ENCODE results near the gene PLXDC2.

Gene PLXDC2

DNA sequence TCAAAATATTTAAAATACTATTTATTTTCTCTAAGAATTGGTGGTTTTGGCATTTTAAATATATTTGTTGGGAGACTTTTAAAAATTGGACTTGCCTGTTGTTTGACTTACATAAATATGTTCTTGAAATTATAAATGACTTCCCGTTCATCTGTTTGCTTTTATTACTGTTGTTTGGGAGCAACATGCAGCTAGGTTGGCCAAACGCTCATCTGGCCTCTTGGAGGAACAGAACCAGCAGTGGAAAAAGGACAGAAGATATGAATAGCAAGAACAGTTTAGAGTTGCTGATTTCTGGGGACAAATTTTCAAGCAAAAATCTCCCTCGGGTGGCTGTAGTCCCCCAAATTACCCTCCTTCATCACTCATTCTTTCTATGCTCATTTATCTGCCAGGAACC, 41.6 kb downstream of the PLXDC2 start:
- no peak for DNase-seq (ENCODE audit: low spot score)

DNA sequence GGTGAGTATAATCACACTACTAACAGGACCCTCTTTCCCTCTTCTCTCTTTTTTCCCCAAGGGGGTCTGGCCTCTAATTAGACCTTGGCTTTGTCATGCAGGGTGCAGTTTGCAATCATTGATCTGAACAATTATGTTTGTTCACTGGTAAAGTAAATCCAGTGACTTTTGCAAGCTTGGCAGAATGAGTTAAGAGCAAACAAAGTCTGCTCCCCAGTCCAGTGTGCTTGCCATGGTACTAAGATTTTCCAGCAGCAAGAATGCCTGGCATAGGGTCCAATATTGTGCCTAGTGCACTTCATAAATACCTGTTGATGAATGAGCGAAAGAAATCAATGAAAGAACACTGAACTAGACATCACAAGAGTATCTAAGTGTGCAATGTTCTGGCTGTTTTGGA, 43.9 kb downstream of the PLXDC2 start:
- no peak for DNase-seq (ENCODE audit: low spot score)

DNA sequence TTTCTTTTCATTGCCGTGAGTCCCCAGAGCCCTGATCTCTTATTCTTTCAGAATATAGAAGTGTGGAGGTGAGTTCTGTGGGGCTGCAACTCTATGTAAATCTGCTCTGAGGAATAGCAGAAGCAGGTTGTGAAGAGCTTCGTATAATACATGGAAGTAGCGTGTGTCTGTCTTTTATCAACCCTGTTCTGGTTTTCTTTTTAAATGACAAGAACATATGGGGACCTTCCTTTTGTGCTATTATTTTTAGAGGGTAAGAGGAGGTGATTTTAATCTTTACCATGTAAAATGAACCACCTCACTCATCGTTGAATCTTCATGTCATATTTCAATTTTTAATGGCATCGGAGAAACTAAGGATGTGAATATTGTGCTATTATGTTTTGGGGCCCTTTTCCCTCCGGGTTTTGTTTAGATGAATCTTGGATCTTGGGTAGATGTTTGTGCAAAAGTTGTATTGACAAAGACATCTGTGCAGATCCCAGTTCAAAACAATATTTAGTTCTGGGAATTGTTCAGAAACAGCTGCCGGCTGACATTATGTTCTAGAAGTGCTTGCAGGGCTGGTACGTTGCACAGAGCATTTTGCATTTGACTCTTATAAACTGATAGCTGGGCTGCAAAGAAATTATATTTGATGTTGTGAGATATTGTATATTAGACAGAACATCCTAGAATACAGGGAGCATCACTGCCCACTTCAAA, 46.7 kb downstream of the PLXDC2 start:
- DNase-seq (ENCODE audit: low spot score) = no peak

DNA sequence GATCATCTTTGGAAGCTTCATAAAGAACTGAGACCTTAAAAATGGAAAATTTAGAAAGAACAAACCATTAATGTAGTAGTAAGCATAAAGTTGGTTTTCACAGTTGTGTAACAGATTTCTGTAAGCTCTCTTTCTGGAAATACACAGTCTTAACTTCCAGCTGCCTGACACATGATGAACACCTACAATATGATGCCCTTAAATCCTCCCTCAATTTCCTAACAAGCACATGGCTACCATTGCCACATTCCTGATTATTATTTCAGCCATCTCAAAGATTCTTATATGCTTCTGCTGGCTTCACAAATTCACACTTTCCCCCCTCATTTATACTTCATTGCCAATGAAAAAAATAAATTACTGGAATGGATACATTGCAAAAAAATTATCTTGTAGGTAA, 49.4 kb downstream of the PLXDC2 start:
- DNase-seq (ENCODE audit: low spot score) = no peak

DNA sequence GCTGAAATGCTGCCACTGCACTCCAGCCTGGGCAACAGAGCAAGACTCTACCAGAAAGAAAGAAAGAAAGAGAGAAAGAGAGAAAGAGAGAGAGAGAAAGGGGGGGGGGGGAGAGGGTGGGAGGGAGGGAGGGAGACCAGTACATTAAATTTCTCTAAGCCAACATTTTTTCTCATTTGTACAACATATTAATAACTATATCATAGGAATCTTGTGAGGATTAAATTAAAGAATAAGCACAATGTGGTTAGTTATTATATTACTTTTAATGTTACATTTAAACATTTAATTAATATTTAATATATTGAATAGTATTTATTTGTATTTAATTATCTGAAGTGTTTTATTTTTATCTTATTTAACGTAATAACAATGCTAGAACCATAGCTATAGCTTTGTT, 53.1 kb downstream of the PLXDC2 start:
- no peak for DNase-seq (ENCODE audit: low spot score)

DNA sequence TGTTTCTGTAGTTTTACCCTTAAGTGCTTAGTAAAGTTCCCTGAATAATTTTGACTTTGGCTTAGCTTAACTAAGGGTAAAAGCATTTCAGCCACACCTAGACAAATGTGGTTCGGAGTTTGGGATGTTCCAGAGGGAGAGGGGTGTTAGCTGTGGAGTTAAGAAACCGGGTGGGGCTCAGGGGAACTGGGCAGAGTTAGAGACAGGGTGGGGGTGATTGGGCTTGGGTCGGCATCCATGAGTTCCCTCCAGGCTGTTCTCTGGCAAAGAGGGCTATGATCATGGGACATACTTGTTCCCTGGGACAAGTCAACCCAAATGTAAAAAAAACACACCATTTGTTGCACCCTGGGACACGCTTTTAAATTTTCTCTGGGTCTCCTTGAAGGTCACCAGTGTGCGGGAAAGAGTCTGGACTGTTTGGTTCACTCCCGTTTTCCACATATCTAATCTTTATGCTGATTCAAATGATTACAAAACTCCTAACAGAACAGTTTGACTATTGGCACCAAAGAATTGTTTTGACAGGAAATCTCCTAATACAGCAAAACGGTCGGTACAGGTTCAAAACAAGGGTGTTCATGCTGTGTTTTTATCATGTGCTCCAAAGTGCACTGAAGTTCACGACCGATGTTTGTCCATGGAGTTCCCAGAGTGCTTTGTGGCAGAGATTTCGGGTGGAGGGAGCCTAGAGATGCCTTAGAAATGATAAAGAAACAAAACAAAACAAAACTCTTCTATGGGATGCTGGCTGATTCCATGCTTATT, 56.5 kb downstream of the PLXDC2 start:
- DNase-seq (ENCODE audit: low spot score) = no peak

DNA sequence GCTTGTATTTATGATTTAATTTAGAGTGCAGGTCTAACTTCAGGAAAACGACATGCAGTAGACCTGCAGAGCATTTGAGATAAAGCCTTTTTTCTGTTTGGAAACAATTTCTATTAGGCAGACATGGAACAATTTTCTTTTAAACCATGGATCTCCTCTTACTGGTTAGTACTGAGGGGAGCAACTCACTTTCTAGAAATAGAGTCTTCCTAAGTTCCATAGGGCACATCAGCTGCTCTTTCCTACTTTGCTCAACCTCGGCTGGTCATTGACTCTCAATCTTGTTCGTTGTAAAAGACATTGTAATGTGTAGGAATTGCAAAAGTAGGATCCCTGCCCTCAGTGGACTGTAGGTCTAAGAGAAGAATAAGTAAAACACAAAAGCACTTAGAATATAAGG, 58.0 kb downstream of the PLXDC2 start:
- DNase-seq (ENCODE audit: low spot score) = no peak

DNA sequence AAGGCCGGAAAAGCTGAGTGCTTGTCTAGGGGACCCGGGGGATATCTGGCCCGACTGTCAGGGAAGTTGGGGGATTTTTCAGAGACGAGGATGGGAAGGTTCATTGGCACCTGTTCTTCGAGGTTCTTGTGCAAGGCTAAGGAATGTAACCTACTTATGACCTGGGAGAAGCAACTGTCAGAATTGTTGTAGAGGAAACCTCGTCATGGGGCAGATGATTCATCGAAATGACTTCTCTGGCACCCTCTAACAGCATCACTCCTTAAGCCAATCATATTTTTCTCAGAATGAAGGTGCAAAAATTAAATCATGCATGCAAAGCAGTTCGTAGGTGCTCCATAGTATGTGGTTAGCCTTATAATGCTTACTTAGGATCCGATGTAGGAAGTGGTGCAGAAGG, 58.6 kb downstream of the PLXDC2 start:
- no peak for DNase-seq (ENCODE audit: low spot score)

DNA sequence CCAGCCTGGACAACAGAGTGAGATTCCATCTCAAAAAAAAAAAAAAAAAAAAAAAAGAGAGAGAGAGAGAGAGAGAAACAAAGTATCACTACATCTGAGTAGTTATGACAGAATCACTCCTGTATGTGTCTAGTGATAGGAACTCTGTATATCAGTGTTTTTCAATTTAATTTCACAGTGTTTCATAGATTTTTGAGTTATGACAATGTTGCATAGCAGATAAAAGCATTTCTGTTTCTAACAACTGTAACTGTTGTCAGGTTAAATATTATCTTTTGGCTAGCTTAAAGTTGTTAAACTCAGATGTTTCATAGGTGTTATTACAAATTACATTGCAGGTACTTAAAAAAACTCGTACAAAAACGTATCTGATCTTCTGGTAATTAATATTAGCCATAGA, 60.3 kb downstream of the PLXDC2 start:
- DNase-seq (ENCODE audit: low spot score) = no peak

DNA sequence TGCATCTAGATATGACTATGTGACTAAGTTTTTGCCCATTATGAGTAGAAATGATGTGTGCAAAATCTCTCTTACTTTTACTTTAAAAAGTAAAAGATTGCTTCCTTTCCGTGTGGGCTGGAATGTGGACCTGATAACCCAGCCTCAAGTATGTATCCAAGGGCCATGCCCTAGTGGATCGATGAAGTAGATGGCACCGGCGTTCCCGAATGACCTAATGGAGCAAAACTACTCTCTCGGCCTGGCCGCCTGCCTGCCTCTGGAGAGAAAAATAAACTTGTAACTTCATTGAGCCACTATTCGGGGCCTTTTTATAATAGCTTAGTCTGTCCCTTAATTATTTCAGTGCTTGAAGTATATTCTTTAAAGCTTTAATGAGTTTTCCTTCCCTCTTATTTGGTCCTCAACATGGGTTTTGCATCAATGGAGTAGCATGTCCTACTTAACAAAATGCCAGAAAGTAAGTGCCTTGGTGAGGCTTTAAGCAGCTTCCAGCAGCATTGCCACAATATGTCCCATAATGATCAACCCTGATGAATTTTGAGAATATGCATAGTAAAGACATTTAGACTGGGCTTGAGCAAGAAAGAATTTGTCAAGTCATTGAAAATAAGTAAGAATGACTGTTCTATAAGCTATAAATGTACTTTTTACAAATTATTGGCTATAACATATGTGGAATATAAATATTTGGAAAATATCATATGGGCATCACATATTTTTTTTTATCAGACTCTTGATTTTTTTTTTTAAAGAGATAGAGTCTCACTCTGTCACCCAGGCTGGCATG, 61.4 kb downstream of the PLXDC2 start:
- DNase-seq (ENCODE audit: low spot score) = no peak

DNA sequence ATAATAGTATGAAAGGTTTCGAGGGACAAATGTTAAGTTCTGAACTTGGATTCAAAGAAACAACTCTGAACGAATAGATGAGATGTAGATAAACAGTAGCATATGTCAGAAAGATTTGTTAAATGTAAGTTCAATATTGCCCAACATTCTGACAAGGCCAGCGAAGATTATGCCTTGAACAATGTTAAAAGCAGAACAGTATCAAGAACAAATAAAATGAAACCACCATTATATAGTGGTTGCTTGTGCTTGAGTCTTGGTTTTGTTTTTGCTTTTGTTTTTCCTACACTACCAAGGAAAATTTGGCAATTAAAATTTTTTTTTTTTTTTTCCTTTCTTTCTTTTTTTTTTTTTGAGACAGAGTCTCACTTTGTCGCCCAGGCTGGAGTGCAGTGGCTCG, 66.4 kb downstream of the PLXDC2 start:
- DNase-seq (ENCODE audit: low spot score) = no peak

DNA sequence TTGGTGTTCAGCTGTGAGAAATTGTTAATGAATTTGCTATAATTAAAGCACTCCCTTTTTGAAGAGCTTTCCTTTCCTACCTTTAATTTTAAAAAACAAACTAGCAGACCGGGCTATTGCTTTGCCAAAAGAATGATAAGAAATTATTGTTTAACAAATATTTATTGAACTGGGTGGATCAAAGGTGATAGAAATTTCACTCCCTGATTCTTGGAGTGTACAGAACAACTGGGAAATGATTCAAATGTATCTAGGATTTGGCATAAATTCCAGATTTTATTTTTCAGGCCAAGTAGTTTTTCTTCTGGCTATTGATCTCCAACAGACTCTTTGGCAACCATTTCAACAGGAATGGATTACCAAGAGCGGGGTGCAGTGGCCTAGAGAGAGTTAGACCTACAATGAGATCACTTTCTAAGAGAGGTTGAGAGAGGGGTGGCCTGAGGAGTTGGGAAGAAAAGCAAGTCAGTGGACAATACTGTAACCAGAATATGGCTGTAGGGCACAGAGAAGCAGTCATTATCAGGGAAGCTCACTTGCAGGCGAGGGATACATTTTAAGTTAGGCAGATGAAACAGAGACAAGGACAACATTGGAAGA, 71.9 kb downstream of the PLXDC2 start:
- no peak for DNase-seq (ENCODE audit: low spot score)

DNA sequence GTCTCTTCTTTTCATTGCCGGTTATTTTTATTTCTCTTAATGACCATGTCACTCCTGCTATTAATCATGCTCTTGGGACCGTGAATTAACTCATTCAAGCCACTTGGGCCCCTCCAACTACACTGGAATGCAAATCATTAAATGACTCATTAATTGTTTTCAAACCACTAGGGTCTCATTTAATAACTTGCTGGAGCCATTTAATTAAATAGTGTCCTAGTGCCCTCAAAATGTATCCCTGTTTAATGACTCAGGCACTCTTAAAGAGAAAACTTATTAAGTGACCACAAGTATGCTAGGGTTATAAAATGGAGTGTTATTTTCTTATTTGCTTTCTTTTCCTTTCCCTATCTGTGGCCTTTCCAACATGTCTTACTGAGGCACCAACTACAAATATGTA, 73.0 kb downstream of the PLXDC2 start:
- no peak for DNase-seq (ENCODE audit: low spot score)

DNA sequence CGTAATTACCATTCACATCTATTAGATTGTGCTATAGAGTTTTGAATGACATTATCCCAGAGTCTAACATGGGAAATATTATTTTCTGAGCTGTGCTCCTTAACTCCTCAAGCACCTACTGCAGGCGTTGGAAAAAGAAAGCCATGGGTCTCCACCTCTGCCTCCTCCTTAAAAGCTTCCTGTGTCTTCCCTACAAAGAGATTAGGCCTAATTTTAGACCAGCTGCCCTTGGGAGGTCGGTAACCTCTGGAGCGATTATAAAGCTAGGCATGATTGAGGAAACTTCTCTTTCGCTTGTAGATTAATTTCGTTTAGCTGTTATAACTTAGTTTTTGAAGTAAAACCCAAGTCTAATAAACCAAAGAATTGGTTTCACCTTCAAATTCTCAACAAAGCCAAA, 75.2 kb downstream of the PLXDC2 start:
- no peak for DNase-seq (ENCODE audit: low spot score)

DNA sequence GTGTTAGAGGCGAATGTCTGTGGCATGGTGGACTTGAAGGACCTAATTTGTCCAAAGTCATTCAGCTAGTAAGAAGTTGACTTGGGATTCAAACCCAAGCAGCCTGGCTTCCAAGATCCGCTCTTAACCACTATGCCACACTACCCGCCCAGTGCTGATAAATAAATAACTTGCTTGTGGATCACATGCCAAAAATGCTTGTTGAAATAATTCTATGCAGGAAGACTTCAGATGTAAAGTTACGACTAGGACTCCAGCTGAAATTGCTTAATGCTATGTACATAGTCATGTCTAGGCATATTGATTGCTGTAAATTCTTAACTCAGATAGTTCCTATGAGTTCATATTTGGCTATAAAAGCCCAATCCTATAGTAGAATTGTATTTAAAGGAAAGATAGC, 76.0 kb downstream of the PLXDC2 start:
- no peak for DNase-seq (ENCODE audit: low spot score)

DNA sequence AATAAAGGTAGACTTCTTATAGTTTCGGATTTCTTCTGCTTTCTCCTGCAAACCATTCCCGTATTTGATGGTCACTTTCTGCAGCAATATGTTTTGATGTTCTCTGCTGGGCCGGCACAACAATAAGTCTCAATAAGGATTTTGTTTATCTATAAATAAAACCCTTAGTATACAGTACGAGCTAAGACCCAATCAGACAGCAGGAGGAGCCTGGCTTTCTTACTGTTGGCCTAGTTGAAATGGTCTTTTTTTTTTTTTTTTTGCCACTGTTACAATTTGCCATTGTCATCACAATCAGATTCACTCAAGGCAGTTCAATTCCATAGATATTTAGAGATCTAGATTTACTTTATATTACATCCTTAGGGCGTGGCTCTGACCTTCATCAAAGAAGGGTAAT, 76.4 kb downstream of the PLXDC2 start:
- DNase-seq (ENCODE audit: low spot score) = no peak

DNA sequence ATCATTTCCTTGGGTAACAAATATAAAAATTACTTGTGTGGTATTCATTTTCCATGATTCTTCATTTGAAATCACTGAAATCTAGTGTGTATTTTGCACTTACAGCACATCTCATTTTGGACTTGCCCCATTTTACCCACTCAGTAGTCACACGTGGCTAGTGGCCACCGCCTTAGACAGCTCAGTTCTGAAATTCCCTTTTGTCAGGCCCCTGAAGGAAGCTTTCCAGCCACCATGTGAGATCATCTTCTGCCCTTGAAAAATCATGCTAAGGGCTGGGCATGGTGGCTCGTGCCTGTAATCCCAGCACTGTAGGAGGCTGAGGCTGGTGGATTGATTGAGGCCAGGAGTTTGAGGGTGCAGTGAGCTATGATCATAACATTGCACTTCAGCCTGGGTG, 79.3 kb downstream of the PLXDC2 start:
- no peak for DNase-seq (ENCODE audit: low spot score)

DNA sequence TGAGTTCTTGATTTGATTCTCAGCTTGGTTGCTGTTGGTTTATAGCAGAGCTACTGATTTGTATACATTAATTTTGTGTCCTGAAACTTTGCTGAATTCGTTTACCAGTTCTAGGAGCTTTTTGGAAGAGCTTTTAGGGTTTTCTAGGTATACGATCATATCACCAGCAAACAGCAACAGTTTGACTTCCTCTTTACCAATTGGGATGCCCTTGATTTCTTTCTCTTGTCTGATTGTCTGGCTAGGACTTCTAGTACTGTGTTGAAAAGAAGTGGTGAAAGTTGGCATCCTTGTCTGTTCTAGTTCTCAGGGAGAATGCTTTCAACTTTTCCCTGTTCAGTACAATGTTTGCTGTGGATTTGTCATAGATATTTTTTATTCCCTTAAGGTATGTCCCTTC, 86.2 kb downstream of the PLXDC2 start:
- no peak for DNase-seq (ENCODE audit: low spot score)

DNA sequence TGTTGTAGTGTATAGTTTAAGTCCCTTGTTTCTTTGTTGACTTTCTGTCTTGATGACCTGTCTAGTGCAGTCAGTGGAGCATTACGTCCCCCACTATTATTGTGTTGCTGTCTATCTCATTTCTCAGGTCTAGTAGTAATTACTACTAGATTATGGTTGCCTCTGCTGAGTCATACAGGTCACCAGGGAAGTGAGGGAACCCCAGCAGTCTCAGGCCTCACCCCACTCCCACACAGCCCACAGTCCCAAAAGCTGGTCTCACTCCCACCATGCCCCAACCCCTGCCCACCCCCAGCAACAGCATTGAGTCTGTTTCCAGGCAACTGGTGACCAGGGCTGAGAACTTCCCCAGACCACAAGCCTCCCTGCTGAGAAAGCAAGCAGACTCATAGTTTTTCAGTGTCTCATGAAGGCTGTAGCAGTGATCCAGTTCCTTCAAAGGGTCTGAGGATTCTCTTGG, 88.0 kb downstream of the PLXDC2 start:
- no peak for DNase-seq (ENCODE audit: low spot score)

DNA sequence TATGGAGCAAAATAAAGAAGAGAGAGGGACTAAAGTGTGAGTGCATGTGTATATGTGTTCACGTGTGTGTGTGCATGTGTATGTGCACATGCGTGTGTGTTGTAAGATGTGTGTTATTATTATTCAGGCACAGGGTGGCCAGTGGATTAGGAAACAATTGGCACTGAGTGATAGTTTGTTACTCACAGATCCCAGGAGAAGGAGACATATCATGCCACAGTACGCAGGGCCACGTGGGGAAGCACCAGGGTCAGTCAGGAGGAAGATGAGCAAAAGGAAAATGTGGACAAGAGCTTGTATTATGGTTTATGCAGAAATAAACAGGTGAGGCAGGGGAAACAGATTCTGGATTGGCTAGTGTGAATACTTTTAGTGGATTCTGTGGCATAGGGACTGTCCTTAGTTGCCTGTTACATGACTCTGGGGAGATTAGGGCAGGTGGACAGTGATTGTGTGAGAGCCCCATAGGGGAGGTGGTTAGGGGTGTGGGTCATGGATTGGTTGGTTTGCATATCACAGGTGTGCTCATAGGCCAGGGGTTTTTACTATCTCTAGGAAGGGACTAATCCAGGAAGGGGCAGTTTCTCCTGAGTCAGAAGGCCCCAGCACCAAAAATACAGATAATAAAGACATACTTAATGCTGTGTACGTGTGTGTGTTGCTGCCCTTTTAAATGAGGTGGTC, 90.0 kb downstream of the PLXDC2 start:
- DNase-seq (ENCODE audit: low spot score) = no peak

DNA sequence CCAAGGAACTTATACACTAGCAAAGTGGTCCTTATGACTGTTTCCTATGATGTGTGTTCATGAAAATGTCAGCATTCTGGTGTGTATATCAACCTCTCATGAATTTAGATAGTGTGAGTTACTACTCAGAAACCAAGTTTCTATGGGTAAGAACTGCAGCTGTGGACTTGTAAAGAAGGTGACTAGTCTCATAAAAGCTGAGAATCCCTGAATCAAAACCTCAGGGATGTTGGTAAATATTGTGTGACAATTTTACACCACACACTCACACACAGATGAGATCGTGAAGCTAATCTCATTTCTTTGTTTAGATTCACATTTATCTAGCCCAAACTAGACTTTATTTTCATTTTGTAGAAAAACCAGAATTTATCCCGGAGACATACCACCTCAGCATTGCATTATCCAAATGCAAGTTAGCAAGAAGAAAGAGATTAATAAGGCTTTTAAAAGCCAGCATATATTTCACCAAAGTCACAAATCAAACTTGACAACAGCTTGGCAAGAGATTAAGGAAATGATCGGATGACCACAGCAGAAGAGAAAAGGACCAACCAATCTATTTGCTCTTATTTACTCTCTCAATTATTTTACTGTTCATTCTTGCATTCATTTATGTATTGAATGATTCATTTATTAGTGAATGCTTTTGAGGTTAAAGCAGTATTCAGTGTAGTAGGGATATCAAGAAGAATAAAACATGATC, 92.9 kb downstream of the PLXDC2 start:
- no peak for DNase-seq (ENCODE audit: low spot score)

All from hematopoietic multipotent progenitor cell treated with erythropoietin and hydrocortisone succinate and interleukin-3 and kit ligand, for 15 days (in vitro differentiated cells).